HEK293 (cell line): ENCODE results near the gene TRPM5.

ENCODE experiments used
- CTCF ChIA-PET: fragments of 350-600 bp; formaldehyde crosslinking; extraction: SDS; loops from one replicate; lab custom pipeline; 2021; ENCODE audit warnings: antibody characterized with exemption; lab: Yijun Ruan, JAX
- POLR2A ChIA-PET: fragments of 300-600 bp; formaldehyde crosslinking; extraction: SDS; loops from one replicate; lab custom pipeline; 2020; ENCODE audit warnings: antibody characterized with exemption, inconsistent platforms; lab: Yijun Ruan, JAX
- H3K27ac ChIP-seq: fragments of 200-500 bp; sonication (Bioruptor generic); 2 replicates; pipeline ENCODE4 v1.5.1; 2014; ENCODE audit warnings: low read depth, low read length, control low read depth, inconsistent platforms; ENCODE audit errors: extremely low read depth
- H3K36me3 ChIP-seq, 2 experiments: fragments of 200-500 bp in 1 of 2; sonication (Bioruptor generic) in 1 of 2; 1 replicate in 1 of 2; 2 replicates in 1 of 2; pipeline ENCODE4 v1.5.1; 2014 to 2017; ENCODE audit warnings: inconsistent platforms in 2 of 2, low read length in 2 of 2; ENCODE audit not compliant: control insufficient read depth in 2 of 2, insufficient read depth in 1 of 2
- H3K4me1 ChIP-seq: fragments of 200-500 bp; sonication (Bioruptor generic); 2 replicates; pipeline ENCODE4 v1.5.1; 2014; ENCODE audit warnings: mild to moderate bottlenecking, low read length, inconsistent platforms; ENCODE audit not compliant: control insufficient read depth, insufficient read depth
- H3K4me3 ChIP-seq: 2 replicates; pipeline ENCODE4 v1.5.1; 2011; ENCODE audit warnings: low read depth, mild to moderate bottlenecking, control low read depth, low read length, moderate library complexity
- H3K9me3 ChIP-seq: fragments of 200-500 bp; sonication (Bioruptor generic); 2 replicates; pipeline ENCODE4 v1.5.1; 2014; ENCODE audit warnings: low read depth, low read length, inconsistent platforms; ENCODE audit not compliant: control insufficient read depth, insufficient read depth
- GFI1B ChIP-seq: fragments of 450-650 bp; formaldehyde crosslinking; IDR thresholded peaks from 2 replicates; pipeline ENCODE4 v1.5.1; 2016; ENCODE audit warnings: missing biosample characterization, missing genetic modification characterization
- HIC1 ChIP-seq: fragments of 450-650 bp; formaldehyde crosslinking; IDR thresholded peaks from 2 replicates; pipeline ENCODE4 v1.5.1; 2016; ENCODE audit warnings: missing biosample characterization, missing genetic modification characterization
- HOXA7 ChIP-seq: sonication (generic); formaldehyde crosslinking; IDR thresholded peaks from 2 replicates; pipeline ENCODE4 v1.8.1; 2022; ENCODE audit warnings: missing genetic modification reagents, borderline replicate concordance
- KLF1 ChIP-seq: fragments of 450-650 bp; formaldehyde crosslinking; IDR thresholded peaks from 2 replicates; pipeline ENCODE4 v1.5.1; 2016; ENCODE audit warnings: missing biosample characterization, missing genetic modification characterization
- KLF8 ChIP-seq: fragments of 450-650 bp; formaldehyde crosslinking; IDR thresholded peaks from 2 replicates; pipeline ENCODE4 v1.5.1; 2016; ENCODE audit warnings: missing biosample characterization, missing genetic modification characterization
- PRDM2 ChIP-seq: fragments of 450-650 bp; formaldehyde crosslinking; IDR thresholded peaks from 2 replicates; pipeline ENCODE4 v1.5.1; 2016; ENCODE audit warnings: missing biosample characterization, missing genetic modification characterization, borderline replicate concordance
- REPIN1 ChIP-seq: fragments of 450-650 bp; formaldehyde crosslinking; IDR thresholded peaks from 2 replicates; pipeline ENCODE4 v1.5.1; 2017; ENCODE audit warnings: missing biosample characterization, missing genetic modification characterization, low read depth
- SETDB1 ChIP-seq: IDR thresholded peaks from one replicate; pipeline ENCODE4 v1.6.1; 2017; ENCODE audit warnings: mild to moderate bottlenecking, low read length, moderate library complexity, mixed read lengths; ENCODE audit not compliant: insufficient read length
- ZEB2 ChIP-seq: fragments of 450-650 bp; formaldehyde crosslinking; IDR thresholded peaks from 2 replicates; pipeline ENCODE4 v1.5.1; 2016; ENCODE audit warnings: missing biosample characterization, missing genetic modification characterization
- ZNF148 ChIP-seq: fragments of 450-650 bp; formaldehyde crosslinking; IDR thresholded peaks from 2 replicates; pipeline ENCODE4 v1.5.0; 2017; ENCODE audit warnings: missing biosample characterization, missing genetic modification characterization, borderline replicate concordance
- ZNF18 ChIP-seq: fragments of 450-650 bp; formaldehyde crosslinking; IDR thresholded peaks from 2 replicates; pipeline ENCODE4 v1.5.1; 2016; ENCODE audit warnings: missing biosample characterization, missing genetic modification characterization
- ZNF221 ChIP-seq: fragments of 450-650 bp; formaldehyde crosslinking; IDR thresholded peaks from 2 replicates; pipeline ENCODE4 v1.5.1; 2017; ENCODE audit warnings: missing biosample characterization, missing genetic modification characterization, borderline replicate concordance
- ZNF423 ChIP-seq: fragments of 450-650 bp; formaldehyde crosslinking; IDR thresholded peaks from 2 replicates; pipeline ENCODE4 v1.5.1; 2016; ENCODE audit warnings: missing biosample characterization, missing genetic modification characterization
- ZNF596 ChIP-seq: fragments of 450-650 bp; IDR thresholded peaks from 2 replicates; pipeline ENCODE4 v1.5.0; 2018; ENCODE audit warnings: missing biosample characterization, mild to moderate bottlenecking, missing genetic modification characterization, moderate library complexity
- ZNF626 ChIP-seq: fragments of 450-650 bp; sonication (Bioruptor Pico); formaldehyde crosslinking; IDR thresholded peaks from 2 replicates; pipeline ENCODE4 v1.5.1; 2018; ENCODE audit warnings: missing biosample characterization, missing genetic modification characterization, inconsistent platforms
- ZNF658 ChIP-seq: fragments of 450-650 bp; formaldehyde crosslinking; IDR thresholded peaks from 2 replicates; pipeline ENCODE4; 2016; ENCODE audit warnings: missing biosample characterization, missing genetic modification characterization
- ZNF777 ChIP-seq: fragments of 450-650 bp; formaldehyde crosslinking; IDR thresholded peaks from 2 replicates; pipeline ENCODE4 v1.5.1; 2017; ENCODE audit warnings: missing biosample characterization, missing genetic modification characterization, borderline replicate concordance

Gene TRPM5

GRCh38 chr11:2397005-2397404, 47.3 kb downstream of the TRPM5 start (continued):
- TF ChIP-seq ZNF18 (no peak), ZNF221 (no peak), ZNF148 (tag by site-specific recombination) (no peak), PRDM2 (no peak), ZNF626 (tag by site-specific recombination) (no peak), GFI1B (tag by site-specific recombination) (no peak), ZEB2 (tag by site-specific recombination) (no peak), SETDB1 (no peak)

- no peaks in the 10 kb centered on the region for H3K9me3 ChIP-seq
- ChIA-PET CTCF (interaction anchor here (0.7 kb wide), 1 partner anchor 91 kb away, joined by 3 read pairs; no protein-coding TSS in a partner anchor), POLR2A (interaction anchor here (2.3 kb wide), 1 partner anchor 19 kb away, joined by 6 read pairs; no protein-coding TSS in a partner anchor)
- no peak overlapping the region for H3K4me3 ChIP-seq
- H3K27ac ChIP-seq: no peak overlapping the region
- TF ChIP-seq ZNF777 (tag by site-specific recombination) (no peak), ZNF658 (tag by site-specific recombination) (no peak), REPIN1 (no peak), ZNF596 (no peak), ZNF423 (no peak), HOXA7 (no peak), KLF8 (tag by site-specific recombination) (no peak), HIC1 (no peak), KLF1 (no peak)
- peaks cover 0 to 68% of the 10 kb centered on the region in 2 experiments; a peak in 1 of 3 replicates for H3K36me3 ChIP-seq
- H3K4me1 ChIP-seq: no peaks in the 10 kb centered on the region
Observed at GRCh38 chr11:2396471-2396870, 47.8 kb downstream of the TRPM5 start.
